Pons (tissue), 1 donor: ENCODE data around the gene MAEA.
"Not testable (repeated sequence)": the region's sequence is repeated elsewhere in the genome, so short reads cannot be mapped to it uniquely, and the experiment has no call there.

ENCODE experiments used
- DNase-seq: peaks from one replicate; pipeline ENCODE4 v3.0.0-alpha.2; 2016; ENCODE audit warnings: low spot score

Gene MAEA

DNA sequence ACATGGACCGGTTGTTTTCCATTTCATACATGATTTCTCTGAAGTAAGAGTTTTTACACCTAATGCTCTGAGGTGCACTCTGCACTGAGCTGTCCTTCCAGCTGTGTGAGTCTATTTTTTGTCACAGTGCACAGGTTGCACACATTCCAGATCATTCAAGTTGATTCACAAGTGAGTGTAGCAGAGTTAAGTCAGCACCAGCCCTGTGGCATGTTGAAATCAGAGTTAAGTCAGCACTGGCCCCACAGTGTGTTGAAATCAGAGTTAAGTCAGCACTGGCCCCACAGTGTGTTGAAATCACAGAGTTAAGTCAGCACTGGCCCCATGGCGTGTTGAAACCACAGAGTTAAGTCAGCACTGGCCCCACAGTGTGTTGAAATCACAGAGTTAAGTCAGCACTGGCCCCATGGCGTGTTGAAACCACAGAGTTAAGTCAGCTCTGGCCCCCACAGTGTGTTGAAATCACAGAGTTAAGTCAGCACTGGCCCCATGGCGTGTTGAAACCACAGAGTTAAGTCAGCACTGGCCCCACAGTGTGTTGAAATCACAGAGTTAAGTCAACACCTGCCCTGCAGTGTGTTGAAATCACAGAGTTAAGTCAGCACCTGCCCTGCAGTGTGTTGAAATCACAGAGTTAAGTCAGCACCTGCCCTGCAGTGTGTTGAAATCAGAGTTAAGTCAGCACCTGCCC lies 45.6 kb downstream of the MAEA start:
- not testable (repeated sequence) for DNase-seq

DNA sequence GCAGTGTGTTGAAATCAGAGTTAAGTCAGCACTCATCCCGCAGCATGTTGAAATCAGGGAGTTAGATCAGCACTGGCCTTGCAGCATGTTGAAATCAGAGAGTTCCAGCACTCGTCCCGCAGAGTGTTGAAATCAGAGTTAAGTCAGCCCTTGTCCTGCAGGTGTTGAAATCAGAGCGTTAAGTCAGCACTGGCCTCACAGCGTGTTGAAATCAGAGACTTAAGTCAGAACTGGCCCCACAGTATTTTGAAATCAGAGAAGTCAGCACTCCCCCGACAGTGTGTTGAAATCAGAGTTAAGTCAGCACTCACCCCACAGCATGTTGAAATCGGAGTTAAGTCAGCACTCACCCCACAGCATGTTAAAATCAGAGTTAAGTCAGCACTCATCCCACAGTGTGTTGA lies 46.4 kb downstream of the MAEA start:
- no peak for DNase-seq

DNA sequence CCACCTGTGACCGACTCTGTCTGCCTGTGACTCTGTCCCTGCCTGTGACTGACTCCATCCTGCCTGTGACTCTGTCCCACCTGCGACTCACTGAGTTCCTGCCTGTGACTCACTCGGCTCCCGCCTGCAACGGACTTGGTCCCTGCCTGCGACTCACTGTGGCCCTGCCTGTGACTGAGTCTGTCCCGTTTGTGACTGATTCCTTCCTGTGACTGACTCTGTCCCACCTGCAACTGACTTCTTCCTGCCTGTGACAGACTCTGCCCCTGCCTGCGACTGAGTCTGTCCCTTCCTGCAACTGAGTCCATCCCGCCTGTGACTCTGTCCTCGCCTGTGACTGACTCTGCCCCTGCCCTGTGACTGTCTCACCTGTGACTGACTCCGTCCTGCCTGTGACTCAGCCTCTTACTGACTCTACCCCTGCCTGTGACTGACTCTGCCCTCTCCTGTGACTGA lies 47.7 kb downstream of the MAEA start:
- no peak for DNase-seq

DNA sequence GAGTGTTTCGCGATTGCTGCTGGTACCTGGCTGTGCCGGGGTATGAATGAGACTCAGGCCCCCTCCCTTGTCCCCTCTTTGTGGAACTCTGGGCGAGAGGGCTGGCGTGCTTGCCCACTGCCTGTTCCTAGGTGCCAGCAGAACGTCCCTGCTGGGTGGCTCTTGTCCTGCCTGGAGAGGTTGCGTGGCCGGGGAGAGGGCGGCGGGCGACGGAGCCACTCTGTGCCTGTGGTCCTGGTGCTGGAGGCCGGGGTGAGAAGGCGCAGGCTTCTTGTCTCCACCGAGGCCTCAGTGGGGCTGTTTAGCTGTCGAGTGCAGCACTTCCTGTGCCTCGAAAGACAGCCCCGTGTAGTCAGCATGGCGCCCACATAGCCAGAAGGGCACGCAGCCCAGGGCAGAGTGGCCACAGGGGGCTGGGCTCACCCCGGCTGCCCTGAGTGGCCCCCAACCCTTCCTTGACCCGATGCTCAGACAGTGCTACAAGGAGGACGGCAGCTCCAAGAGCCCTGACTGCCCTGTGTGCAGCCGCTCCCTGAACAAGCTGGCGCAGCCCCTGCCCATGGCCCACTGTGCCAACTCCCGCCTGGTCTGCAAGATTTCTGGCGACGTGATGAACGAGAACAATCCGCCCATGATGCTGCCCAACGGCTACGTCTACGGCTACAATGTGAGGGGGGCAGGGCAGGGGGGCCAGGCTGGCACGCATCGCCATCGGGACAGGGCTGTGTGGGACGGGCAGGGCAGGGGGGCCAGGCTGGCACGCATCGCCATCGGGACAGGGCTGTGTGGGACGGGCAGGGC lies 48.5 kb downstream of the MAEA start:
- DNase-seq: no peak

DNA sequence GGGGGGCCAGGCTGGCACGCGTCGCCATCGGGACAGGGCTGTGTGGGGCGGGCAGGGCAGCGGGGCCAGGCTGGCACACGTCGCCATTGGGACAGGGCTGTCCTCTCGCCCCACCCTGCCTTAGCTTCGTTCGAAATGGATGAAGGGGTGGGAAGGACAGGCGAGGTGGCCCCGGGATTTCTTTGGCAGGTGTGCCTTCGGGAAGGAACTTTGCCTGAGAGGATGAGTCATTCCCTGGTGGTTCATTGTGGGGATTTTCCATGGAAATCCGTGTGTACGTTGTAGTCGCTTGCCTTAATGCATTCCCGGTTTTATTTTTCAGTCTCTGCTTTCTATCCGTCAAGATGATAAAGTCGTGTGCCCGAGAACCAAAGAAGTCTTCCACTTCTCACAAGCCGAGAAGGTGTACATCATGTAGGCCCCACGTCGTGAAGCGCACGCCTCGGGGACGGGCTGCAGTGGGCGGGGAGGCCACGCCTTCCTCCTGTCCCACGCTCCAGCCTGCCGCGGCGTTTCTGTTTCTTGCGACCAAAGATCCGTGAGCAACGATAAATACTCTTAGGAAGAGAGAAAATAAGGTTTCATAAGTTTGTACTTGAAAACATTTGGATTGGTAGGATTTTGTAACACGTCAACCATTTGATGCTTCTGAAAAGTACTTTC lies 49.2 kb downstream of the MAEA start:
- DNase-seq: no peak

DNA sequence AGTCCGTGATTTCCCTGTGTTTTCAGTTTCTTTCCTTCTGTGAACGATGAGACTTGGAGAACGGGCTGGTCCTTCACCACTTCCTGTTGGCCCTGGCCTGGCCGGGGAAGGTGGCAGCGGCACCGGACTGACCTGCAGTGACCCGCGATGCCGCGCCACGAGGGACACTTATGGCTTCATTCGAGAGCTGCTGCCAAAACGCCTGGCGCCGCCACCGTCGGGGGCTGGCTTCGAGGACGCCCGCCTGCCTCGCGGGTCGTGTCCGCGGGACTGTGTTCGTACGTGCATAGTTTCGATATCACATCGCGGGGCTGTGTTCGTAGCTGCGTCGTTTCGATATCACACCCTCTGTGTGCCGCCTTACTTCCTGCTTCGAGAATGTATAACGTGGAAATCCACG lies 49.8 kb downstream of the MAEA start:
- no peak for DNase-seq

DNA sequence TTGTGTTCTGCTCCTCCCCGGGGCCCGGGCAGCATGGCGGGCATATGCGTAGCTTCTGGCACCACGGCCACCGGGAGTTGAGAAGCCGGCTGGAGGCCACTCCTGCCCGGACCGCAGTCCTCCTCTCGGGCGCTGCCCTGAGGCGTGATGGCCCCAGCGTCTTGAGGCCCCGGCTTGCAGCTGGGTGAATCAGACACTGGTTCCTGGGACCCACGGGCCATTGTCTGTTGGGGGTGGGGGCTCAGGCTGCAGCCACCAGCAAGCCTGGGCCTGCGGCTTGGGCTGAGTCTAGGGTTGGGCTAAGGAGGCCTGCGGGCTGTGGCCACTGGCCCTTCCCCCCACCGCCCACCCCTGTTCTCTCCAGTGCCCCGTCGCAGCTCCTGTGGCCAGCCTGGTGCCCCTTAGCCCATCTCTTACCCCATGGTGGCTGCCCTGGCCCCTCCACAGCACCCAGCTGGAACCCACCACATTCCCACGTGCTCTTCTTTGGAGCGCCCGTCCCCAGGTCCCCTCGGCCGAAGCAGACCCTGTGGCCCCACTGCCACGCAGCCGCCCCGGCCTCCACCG lies 50.6 kb downstream of the MAEA start:
- no peak for DNase-seq

DNA sequence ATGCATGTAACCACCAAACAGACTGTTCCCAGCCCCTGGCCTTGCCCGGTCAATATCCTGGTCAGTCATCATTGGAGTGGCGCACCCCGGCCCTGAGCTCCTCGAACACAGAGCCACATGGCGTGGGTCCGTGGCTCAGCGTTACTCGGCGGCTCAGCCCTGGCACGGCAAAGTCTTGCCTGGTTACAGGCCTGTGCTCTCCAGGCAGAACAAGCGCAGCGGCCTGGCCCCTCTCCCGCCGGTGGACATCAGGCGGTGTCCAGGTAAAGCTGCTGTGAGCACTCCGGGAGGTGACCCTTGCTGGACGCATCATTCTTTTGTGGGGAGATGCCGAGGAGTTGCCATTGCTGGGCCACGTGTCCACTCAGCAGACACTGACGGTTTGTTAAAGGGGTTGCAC lies 51.2 kb downstream of the MAEA start:
- no peak for DNase-seq

DNA sequence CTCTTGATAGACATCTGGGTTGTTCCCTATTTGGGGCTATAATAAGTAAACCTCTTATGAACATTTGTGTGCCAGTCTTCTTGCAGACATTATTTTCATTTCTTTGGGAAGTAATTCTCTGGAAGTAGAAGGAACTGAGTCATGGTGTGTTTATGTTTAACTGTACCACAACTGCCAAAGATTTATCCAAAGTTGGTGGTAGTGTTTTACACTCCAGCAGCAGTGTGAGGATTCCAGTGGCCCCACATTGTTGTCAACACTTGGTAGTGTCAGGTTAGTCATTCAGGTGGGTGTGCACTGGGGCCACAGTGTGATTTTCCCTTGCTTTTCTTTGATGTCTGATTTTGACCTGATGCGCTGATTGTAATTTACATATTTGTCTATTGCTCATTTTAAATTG lies 52.3 kb downstream of the MAEA start:
- no peak for DNase-seq

DNA sequence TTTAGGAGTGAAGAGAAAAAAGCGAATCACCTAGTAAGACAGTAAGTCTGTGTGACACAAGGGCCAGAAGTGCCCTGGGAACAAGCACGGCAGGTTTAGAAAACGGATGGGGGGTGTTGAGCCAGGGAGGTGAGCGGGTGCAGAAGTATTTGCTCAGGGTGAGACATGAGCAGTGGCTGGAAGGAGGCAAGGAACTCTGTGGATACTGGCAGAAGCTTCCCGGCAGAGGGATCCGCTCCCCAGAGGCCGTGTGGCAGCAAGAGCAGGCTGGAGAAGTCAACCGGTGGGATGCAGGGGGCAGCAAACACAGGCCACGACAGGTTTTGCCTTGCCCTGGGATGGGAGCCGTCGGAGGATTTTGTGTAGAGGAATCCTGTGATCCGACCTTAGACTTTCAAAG lies 55.0 kb downstream of the MAEA start:
- DNase-seq: no peak

DNA sequence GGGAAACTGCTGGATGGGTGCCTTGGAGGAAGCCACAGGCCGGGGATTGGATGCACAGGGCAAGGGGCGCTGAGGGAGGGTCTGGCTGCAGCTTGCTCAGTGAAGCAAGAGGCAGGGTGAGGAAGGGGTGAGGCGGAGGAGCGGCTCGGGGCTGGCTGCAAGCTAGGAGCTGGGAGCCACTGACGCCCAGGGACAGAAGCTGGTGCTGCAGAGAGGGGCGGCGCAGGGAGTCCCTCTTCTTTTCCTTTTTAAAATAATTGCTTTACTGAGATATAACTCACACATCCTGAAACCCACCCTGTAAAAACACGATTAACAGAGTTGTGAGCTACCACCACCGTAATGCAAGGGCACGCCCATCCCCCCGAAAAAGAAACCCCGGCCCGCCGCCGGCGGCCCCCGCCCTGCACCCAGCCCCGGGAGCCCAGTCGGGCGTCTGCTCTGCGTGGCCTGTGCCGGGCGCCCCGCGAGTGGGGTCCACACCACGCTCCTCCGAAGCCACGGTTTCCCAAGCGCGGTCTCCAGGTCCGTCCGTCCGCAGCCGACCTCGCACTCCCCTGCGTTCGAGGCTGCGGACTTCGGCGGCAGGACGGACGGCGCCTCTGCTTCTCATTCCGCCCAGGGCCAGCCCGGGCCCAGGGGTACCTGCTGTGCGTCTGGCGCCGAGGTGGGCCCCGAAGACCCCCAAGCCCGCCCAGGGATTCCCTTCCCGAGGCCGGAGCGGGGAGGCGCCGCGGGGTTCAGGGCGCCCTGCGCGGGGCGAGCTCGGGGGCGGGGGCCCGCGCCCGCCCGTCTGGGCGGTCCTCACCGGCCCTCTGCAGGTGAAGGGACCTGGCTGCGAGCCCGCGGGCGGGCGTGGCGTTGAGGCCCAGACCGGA lies 56.5 kb downstream of the MAEA start:
- DNase-seq: no peak

DNA sequence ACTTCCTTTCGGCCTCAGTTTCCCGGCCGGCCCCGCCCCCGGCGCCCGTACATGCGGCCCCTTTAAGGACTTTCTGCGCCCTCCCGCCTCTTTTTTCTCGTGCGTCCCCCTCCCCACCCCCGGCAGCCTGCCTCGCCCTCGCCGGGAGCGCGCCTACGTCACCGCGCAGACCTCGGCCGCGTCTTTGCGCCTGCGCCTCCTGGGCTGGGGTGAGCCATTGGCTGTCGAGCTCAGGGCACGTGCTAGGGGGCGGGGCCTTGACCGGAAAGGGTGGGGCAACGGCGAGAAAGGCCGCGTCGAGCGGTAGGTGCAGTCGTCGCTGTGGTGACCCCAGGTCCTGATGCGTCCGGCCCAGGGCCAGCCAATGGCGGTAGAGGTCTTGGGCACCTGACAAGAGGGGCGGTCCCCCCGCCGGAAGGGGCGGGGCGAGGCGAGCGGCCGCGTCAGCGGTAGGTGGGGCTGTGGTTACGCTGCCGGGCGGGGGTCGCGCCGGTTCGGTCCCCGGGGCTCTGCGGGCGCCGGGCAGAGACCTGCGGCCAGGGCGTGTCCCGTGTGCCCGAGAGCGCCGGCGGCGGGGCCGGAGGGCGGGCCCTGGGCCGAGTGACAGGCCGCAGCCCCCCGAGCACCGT lies 57.2 kb downstream of the MAEA start, which contains the start of gene UVSSA:
Gene UVSSA, plus strand, starts transcription at position 428 of the 629 bp plus-strand sequence. CDS start 884 bp downstream, outside the sequence.
- peak; percentile 99 for DNase-seq

DNA sequence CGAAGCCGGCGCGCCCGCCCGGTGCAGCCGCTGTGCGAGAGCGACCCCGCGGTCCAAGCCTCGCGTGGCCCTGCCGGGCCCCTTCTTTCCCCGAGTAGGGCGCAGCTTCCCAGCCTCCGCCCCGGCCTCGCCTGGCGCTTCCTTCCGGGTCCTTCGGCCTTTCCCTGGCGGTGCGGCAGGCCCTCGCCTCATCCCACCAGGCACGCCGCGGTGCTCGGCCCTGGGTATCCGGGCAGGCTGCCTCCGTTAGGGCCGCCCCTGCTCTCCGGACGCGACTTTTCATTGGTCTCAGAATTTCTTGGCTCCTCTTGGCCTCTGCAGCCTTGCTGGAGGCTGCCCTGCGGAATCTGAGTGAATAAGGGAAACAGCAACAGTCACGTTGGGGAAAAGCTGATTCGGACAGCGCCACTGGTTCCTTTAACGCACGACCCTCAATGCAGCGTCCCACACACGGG lies 57.7 kb downstream of the MAEA start:
- peak; percentile 45 for DNase-seq

DNA sequence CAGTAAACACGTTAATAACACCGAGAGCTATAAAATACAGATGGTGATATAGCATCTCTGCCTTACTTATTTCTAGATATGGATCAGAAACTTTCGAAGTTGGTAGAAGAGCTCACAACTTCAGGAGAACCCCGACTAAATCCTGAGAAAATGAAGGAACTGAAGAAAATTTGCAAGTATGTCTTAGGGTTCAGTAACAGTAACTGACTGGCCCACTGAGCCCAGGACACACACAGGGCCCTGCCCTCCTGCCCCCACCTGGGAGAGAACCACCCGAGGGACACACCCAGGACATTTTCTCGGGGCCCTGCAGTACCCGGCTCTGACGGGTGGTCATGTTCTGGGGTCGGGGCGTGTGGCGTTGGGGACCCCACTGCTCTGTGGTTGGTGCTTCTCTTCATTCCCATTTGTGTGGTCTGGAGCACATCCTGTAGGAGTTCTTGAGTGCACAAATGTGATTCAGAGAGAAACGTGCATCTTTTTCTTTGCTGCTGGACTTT lies 58.4 kb downstream of the MAEA start:
- no peak for DNase-seq

DNA sequence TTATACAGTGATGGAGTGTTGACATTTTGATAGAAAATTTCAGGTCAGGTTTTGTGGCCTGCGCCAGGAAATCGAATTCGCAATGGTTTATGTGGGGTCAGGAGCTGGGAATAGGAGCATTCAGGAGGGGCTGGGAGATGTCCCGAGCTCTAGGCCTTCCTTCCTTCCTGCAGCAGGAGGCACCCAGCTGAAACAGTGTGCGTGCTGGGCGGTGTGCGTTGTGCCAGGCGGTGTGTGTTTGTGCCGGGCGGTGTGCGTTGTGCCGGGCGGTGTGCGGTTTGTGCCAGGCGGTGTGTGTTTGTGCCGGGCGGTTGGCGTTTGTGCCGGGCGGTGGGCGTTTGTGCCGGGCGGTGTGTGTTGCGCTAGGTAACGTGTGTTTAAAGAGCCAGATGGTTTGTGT lies 59.1 kb downstream of the MAEA start:
- DNase-seq: no peak

DNA sequence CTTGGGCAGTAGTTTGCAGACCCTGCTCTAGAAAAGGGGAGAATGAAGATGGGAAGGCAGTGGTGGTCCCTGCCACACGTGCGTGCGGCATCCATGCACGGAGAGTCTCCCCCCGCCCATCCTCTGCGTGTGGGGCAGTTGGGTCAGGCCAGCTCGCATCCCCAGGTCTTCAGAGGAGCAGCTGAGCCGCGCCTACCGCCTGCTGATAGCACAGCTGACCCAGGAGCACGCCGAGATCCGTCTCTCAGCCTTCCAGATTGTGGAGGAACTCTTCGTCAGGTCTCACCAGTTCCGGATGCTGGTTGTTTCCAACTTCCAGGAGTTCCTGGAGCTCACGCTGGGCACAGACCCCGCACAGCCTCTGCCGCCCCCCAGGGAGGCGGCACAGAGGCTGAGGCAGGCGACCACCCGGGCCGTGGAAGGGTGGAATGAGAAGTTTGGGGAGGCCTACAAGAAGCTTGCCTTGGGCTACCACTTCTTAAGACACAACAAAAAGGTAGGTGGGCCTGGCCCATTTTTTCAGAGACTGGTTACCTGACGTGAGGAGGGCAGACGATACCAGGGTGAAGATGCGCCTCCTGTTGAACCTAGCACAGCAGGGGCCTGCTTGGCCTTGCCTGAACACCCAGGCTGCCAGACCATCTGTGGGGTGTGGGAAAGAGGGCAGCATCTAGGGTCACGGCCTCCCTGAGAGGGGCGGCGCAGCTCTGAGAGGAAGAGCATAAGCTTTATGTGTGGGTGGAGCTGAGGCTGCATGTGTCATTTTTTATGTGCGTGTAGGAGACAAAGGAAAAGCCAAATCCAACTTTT lies 59.9 kb downstream of the MAEA start:
- no peak for DNase-seq

DNA sequence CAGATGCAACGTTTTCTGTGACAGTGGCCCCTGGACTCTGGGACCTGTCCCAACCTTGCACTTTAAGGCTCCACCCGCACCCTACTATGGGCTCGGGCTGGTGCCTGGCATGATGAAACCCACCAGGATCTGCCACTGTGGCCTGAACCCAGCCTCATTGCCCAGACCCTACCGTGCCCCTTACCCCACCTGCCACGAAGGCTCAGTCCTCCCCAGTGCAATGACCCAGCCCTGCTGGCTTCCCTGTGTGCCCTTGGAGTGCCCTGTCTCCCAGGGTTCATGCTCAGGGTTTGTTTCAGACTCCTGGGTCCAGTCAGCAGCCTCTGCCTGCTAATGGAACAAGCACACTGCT lies 60.5 kb downstream of the MAEA start:
- no peak for DNase-seq

DNA sequence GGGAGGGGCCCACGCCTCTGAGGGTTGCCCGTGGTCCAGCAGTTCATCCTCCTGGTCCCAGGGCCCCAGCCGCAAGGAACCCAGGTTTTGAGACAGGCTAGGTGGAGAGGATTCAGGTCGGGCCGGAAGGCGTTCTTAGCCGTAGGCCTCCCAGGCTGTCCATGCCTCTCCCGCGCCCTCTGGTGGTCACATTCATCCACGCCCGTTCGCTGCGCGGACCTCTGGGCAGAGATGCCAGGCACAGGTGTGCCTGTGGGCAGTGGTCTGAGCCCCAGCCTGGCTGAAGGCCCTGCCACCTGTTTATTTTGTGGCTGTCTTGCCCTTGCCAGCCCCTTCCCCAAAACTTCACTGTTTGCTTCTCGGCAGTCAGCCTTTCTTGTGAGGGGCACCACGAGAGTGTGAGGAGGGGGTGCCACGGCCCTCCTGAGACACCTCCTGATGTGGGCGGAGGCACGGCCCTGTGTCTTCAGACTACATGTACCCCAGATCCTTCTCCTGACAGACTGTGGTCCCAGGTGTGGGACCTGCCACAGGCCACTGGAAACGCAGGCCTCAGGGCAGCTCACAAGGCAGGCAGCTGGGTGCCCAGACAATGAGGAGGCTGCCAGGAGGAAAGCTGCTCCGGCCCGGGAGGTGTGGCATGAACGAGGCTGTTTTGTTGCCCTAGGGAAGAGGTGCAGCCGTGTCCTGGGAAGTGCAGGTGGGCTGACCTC lies 62.3 kb downstream of the MAEA start:
- peak; percentile 57 for DNase-seq

DNA sequence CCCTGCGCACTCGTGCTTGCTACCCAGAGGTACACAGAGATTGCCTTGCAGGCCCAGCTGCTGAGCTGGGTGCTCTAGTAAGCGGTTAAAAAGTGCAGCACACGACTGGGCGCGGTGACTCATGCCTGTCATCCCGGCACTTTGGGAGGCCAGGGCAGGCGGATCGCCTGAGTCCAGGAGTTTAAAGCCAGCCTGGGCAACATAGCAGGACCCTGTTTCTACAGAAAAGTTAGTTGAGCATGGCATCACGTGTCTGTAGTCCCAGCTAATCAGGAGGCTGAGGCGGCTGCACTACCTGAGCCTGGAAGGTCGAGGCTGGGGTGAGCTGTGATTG lies 62.8 kb downstream of the MAEA start:
- no peak for DNase-seq
